Keratinocyte (primary cell): ENCODE results near the gene NUDT3. TPM values are rescaled to one million over a fixed set of nuclear protein-coding genes. Genes with fewer than 3 reads are reported as not detected.

Experiments used
- DNase-seq: peaks from one replicate; pipeline ENCODE4 v3.0.0-alpha.2; 2011; ENCODE audit warnings: low read depth, missing footprints, low spot score
- FAIRE-seq: peaks from 2 replicates; lab custom pipeline; 2011; peaks lifted over from hg19 to GRCh38; lab: Jason Lieb, UNC
- H2AFZ ChIP-seq: 2 replicates; pipeline ENCODE4 v1.6.0; 2012; ENCODE audit warnings: low read length, control low read depth, inconsistent platforms; ENCODE audit not compliant: control insufficient read depth
- H3K27ac ChIP-seq: 2 replicates; pipeline ENCODE4 v1.5.1; 2011; ENCODE audit warnings: low read length; ENCODE audit not compliant: control insufficient read depth, insufficient read depth
- H3K27me3 ChIP-seq: 3 replicates; pipeline ENCODE4 v1.6.0; 2011; ENCODE audit warnings: low read length; ENCODE audit not compliant: control insufficient read depth, insufficient read depth; ENCODE audit errors: extremely low read depth
- H3K36me3 ChIP-seq, 2 experiments: 2 replicates in 1 of 2; 3 replicates in 1 of 2; pipeline ENCODE4 v1.5.1; 2011; ENCODE audit warnings: low read length in 2 of 2, mild to moderate bottlenecking in 1 of 2; ENCODE audit not compliant: control insufficient read depth in 2 of 2, insufficient read depth in 2 of 2; ENCODE audit errors: extremely low read depth in 1 of 2
- H3K4me1 ChIP-seq: 3 replicates; pipeline ENCODE4 v1.5.1; 2011; ENCODE audit warnings: low read length; ENCODE audit not compliant: control insufficient read depth, insufficient read depth; ENCODE audit errors: extremely low read depth
- H3K4me2 ChIP-seq: 3 replicates; pipeline ENCODE4 v1.6.0; 2011; ENCODE audit warnings: low read depth, low read length; ENCODE audit not compliant: control insufficient read depth, insufficient read depth; ENCODE audit errors: extremely low read depth
- H3K4me3 ChIP-seq, 3 experiments: fragments of 200-600 bp in 1 of 3; sonication (generic) in 1 of 3; 2 replicates in 2 of 3; 3 replicates in 1 of 3; pipeline ENCODE4 v1.5.1; 2011 to 2016; ENCODE audit warnings: low read length in 3 of 3, mild to moderate bottlenecking in 3 of 3, control low read depth in 2 of 3, inconsistent platforms in 1 of 3, low read depth in 1 of 3, mixed read lengths in 1 of 3, mixed run types in 1 of 3, moderate library complexity in 1 of 3; ENCODE audit not compliant: control insufficient read depth in 2 of 3, insufficient read depth in 2 of 3; ENCODE audit errors: extremely low read depth in 1 of 3
- H3K79me2 ChIP-seq: 2 replicates; pipeline ENCODE4 v1.6.0; 2012; ENCODE audit warnings: low read length; ENCODE audit not compliant: control insufficient read depth, insufficient read depth
- H3K9ac ChIP-seq: 3 replicates; pipeline ENCODE4 v1.6.0; 2011; ENCODE audit warnings: low read length; ENCODE audit not compliant: control insufficient read depth, insufficient read depth; ENCODE audit errors: extremely low read depth
- H3K9me1 ChIP-seq: 3 replicates; pipeline ENCODE4 v1.6.0; 2011; ENCODE audit warnings: low read length; ENCODE audit not compliant: control insufficient read depth, insufficient read depth; ENCODE audit errors: extremely low read depth
- H3K9me3 ChIP-seq: 2 replicates; pipeline ENCODE4 v1.5.1; 2012; ENCODE audit warnings: low read depth, low read length; ENCODE audit not compliant: control insufficient read depth
- H4K20me1 ChIP-seq: 3 replicates; pipeline ENCODE4 v1.6.0; 2011; ENCODE audit warnings: low read length; ENCODE audit not compliant: control insufficient read depth, insufficient read depth; ENCODE audit errors: extremely low read depth
- CTCF ChIP-seq, 3 experiments: IDR thresholded peaks in 1 of 3; conservative IDR thresholded peaks in 1 of 3; optimal IDR thresholded peaks in 1 of 3; 2 replicates in 2 of 3; 3 replicates in 1 of 3; pipeline versions ENCODE3 to v1.5.1; 2011; ENCODE audit warnings: low read length in 3 of 3, mild to moderate bottlenecking in 3 of 3, moderate library complexity in 2 of 3, control low read depth in 1 of 3, inconsistent platforms in 1 of 3; ENCODE audit not compliant: insufficient read depth in 2 of 3; ENCODE audit errors: extremely low read depth in 1 of 3
- EZH2 ChIP-seq: IDR thresholded peaks from one replicate; pipeline ENCODE4 v1.6.1; 2012; ENCODE audit warnings: inconsistent platforms, mild to moderate bottlenecking, low read length, moderate library complexity
- dilution Hi-C: fragments of 300-500 bp; cut with MboI; formaldehyde crosslinking; loops from one replicate; pipeline ENCODE4 v1.7.0; 2020; ENCODE audit warnings: low sequenced_read_pairs; ENCODE audit not compliant: extremely low pct_ligation_motif_present
- polyA plus RNA-seq, 5 experiments: library from polyadenylated mRNA; depleted of rRNA in 3 of 5; stranded (reverse) in 3 of 5; stranded (forward) in 1 of 5; unstranded in 1 of 5; fragments of >200 nt; gene quantifications; 1 replicate in 1 of 5; 2 replicates in 3 of 5; 3 replicates in 1 of 5; pipeline versions ENCODE4 v1.2.1 to v1.2.3, GENCODE V29; 2011 to 2012; ENCODE audit warnings: missing spikeins in 2 of 5, low read depth in 1 of 5, low replicate concordance in 1 of 5

Gene NUDT3
- polyA plus RNA-seq, 1 donor (not counting 4 experiments of a cell fraction or from before 2014, with no cell fraction given): 16.5 TPM

- H3K27ac ChIP-seq: no peak overlapping the region
- no peaks in the 10 kb centered on the region for H3K27me3 ChIP-seq
- no peak overlapping the region for H3K4me2 ChIP-seq
- dilution Hi-C loops: no loop called here
- TF ChIP-seq EZH2: no peak
- no peak for TF ChIP-seq CTCF (optimal IDR thresholded peaks at IDR 0.05 in 1 of 3, IDR thresholded peaks at IDR 0.05 in 1 of 3, conservative IDR thresholded peaks at IDR 0.05 in 1 of 3; ENCODE audit: extremely low read depth in 1 of 3, insufficient read depth in 2 of 3, low read length in 3 of 3)
- DNase-seq: no peak
- no peak for FAIRE-seq
- no peaks in the 10 kb centered on the region for H4K20me1 ChIP-seq
- H3K36me3 ChIP-seq: no peaks in the 10 kb centered on the region
- no peak overlapping the region for H3K4me3 ChIP-seq
- H3K79me2 ChIP-seq: no peaks in the 10 kb centered on the region
- no peak overlapping the region for H2AFZ ChIP-seq
- no peaks in the 10 kb centered on the region for H3K4me1 ChIP-seq
- H3K9ac ChIP-seq: no peak overlapping the region
- no peaks in the 10 kb centered on the region for H3K9me1 ChIP-seq
- no peaks in the 10 kb centered on the region for H3K9me3 ChIP-seq
Observed at GRCh38 chr6:34300332-34300751, 92.1 kb downstream of the NUDT3 start.

DNA sequence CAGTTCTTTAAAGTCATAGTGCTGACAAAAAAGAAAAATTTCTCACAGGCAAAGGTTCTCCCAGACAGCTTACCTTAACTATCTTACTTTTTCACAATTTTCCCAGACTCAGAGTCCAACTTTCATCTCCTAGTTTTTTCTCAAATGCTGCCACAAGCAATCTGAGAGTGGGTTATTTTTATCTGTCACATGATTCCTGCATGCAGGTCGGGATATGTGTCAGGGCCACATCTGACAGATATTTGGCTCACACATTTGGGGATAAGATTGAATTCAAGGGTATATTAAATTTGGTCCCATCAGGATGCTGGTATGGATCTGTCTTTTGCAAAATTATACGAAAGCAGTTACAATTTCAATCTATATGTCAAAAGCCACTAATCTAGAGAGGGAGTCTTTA is 93.5 kb downstream of the NUDT3 start:
- Histone ChIP-seq H3K4me2 (no peak overlapping the region), H3K4me3 (no peak overlapping the region), H4K20me1 (no peaks in the 10 kb centered on the region), H3K27ac (no peak overlapping the region), H3K79me2 (no peaks in the 10 kb centered on the region), H3K27me3 (no peaks in the 10 kb centered on the region), H3K9ac (no peak overlapping the region), H3K36me3 (peaks cover 0 to under 1% of the 10 kb centered on the region in 2 experiments), H3K4me1 (no peaks in the 10 kb centered on the region), H3K9me3 (no peaks in the 10 kb centered on the region), H2AFZ (no peak overlapping the region), H3K9me1 (no peaks in the 10 kb centered on the region)
- dilution Hi-C loops: no loop called here
- DNase-seq (no peak), FAIRE-seq (no peak)
- TF ChIP-seq EZH2 (no peak), CTCF (optimal IDR thresholded peaks at IDR 0.05 in 1 of 3, IDR thresholded peaks at IDR 0.05 in 1 of 3, conservative IDR thresholded peaks at IDR 0.05 in 1 of 3; ENCODE audit: extremely low read depth in 1 of 3, insufficient read depth in 2 of 3, low read length in 3 of 3) (no peak)
